LNCAP (cell line): ENCODE data around the gene VNN1.

Experiments
- TF ChIP-seq, protein P1 (sequence below): fragments of 450-650 bp; IDR thresholded peaks from 2 replicates; pipeline ENCODE4 v1.5.1; 2017; ENCODE audit warnings: mild to moderate bottlenecking

Gene VNN1

DNA sequence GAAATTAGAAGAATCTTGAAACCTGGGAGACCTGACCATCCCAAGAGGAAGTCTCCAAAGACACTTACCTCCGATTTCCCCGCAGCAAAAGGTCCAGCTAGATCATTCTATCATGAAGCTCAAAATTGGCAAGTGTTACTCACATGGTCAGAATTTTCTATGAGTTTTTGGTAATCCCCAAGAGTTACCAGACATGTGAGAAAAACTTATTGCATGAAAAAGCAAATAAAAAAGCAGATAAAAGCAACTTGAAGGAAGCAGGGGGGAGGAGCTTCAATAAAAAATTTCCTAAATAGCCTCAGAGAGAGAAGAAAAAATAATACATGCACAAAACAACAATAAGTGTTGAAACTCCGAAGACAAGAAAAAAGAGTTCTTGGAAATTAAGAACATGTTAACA, 27.3 kb downstream of the VNN1 start:
- TF ChIP-seq, protein P1, sequence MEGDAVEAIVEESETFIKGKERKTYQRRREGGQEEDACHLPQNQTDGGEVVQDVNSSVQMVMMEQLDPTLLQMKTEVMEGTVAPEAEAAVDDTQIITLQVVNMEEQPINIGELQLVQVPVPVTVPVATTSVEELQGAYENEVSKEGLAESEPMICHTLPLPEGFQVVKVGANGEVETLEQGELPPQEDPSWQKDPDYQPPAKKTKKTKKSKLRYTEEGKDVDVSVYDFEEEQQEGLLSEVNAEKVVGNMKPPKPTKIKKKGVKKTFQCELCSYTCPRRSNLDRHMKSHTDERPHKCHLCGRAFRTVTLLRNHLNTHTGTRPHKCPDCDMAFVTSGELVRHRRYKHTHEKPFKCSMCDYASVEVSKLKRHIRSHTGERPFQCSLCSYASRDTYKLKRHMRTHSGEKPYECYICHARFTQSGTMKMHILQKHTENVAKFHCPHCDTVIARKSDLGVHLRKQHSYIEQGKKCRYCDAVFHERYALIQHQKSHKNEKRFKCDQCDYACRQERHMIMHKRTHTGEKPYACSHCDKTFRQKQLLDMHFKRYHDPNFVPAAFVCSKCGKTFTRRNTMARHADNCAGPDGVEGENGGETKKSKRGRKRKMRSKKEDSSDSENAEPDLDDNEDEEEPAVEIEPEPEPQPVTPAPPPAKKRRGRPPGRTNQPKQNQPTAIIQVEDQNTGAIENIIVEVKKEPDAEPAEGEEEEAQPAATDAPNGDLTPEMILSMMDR = no peak

- TF ChIP-seq, protein P1 = no peak
These were observed 28.8 kb downstream of the VNN1 start for GRCh38 chr6:132685009-132685408.

GRCh38 chr6:132684272-132684671, 29.6 kb downstream of the VNN1 start:
- TF ChIP-seq, protein P1 = no peak

DNA sequence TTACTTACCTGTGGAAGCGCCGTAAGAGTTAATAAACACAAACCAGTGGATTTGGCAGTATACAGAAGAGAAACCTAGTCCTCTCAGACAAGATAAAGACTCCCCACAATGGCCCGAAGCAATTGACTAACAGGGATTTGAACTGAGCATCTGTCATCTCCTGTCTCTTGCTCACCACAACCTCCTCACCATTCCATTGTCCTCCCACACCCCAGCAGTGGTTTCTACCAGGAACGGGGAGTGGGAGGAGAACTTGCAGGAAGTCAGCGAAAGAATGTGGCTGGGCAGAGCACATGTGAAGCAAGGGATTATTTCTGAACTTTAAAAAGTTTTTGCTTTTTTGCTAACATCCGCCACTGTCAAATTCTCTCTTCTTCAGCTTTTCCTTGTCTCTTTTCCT, 30.3 kb downstream of the VNN1 start:
- TF ChIP-seq, protein P1 = no peak

DNA sequence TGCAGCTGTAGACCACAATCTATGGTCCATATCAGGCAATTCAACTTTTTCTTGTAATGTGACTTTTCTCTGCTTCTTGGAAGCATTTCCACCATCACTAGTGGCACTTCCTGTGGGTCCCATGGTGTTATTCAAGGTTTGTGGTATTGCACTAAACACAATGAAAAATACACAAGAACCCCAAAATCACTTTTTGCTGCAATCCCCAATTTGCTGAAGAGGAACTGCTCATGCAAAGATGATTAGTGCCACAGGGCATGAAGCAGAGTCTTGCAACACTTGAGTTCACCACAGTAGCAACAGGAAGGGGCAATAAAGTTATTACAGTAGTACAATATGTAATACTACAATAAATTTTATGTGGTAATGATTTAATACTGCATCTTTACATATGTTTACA, 38.1 kb downstream of the VNN1 start:
- TF ChIP-seq, protein P1 = no peak

GRCh38 chr6:132675002-132675401, 38.9 kb downstream of the VNN1 start:
- TF ChIP-seq, protein P1 = no peak

GRCh38 chr6:132673376-132674094, 40.3 kb downstream of the VNN1 start:
- TF ChIP-seq, protein P1 = no peak

DNA sequence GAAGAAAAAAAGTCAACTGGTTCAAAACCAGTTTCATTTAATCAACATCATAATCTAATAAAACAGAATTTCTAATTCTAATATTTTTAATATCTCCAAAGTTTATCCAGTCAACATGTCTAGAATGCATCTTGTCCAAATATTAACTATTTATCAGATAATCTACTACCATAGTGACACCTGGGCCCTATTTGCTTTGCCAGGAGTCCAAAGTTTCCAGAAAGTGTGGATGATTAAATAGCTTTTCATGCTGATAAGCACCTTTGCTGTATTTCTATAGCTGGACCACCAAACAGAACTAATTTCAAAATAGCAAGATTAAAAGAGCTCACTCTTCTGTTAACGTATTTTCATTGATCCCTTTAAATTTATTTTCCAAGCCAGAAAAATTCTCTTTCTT, 42.6 kb downstream of the VNN1 start:
- TF ChIP-seq, protein P1 = no peak
